Esophagus (tissue), 2 donors: ENCODE data around the gene ETS1. TPM values are rescaled to one million over a fixed set of nuclear protein-coding genes. Genes with fewer than 3 reads are reported as not detected.

ENCODE experiments used
- H3K27ac ChIP-seq, 2 donors: one replicate each; pipeline ENCODE4 v1.5.1; 2013; ENCODE audit warnings: low read depth in 2 of 2, mild to moderate bottlenecking in 2 of 2, inconsistent platforms in 1 of 2, low read length in 1 of 2, moderate library complexity in 1 of 2
- H3K27me3 ChIP-seq, 2 donors: one replicate each; pipeline ENCODE4 v1.6.1; 2013; ENCODE audit warnings: low read length in 2 of 2, control low read depth in 1 of 2, mild to moderate bottlenecking in 1 of 2; ENCODE audit not compliant: insufficient read depth in 2 of 2, control insufficient read depth in 1 of 2
- H3K36me3 ChIP-seq, 2 donors: one replicate each; pipeline ENCODE4 v1.6.1; 2013; ENCODE audit warnings: low read length in 1 of 2; ENCODE audit not compliant: control insufficient read depth in 2 of 2, insufficient read depth in 2 of 2
- H3K4me1 ChIP-seq, 2 donors: one replicate each; pipeline ENCODE4 v1.6.1; 2013; ENCODE audit warnings: low read length in 1 of 2; ENCODE audit not compliant: control insufficient read depth in 2 of 2, insufficient read depth in 2 of 2
- H3K4me3 ChIP-seq, 2 donors: one replicate each; pipeline ENCODE4 v1.5.1; 2013; ENCODE audit warnings: low read length in 2 of 2, mild to moderate bottlenecking in 2 of 2, low read depth in 1 of 2, moderate library complexity in 1 of 2
- H3K9me3 ChIP-seq, 2 donors: one replicate each; pipeline ENCODE4 v1.6.1; 2013; ENCODE audit warnings: mild to moderate bottlenecking in 2 of 2, low read depth in 1 of 2, low read length in 1 of 2, moderate library complexity in 1 of 2; ENCODE audit not compliant: control insufficient read depth in 2 of 2, insufficient read depth in 1 of 2
- WGBS, 2 donors: extraction: QIAGEN DNeasy Blood & Tissue Kit; methylation state at CpG; one replicate each; pipeline ENCODE4 v1.1.7; 2013; 5-methylcytosine and 5-hydroxymethylcytosine counted together
- polyA plus RNA-seq, 2 donors: library from polyadenylated mRNA; stranded (reverse); fragments of 200-250 nt; gene quantifications; one replicate each; pipeline ENCODE4 v1.2.3, GENCODE V29; 2013
- donor health status: healthy with polysubstance abuse.
- donor health status: Bipolar disorder and iron deficiency.

ETS1 gene
- polyA plus RNA-seq, 2 donors, result 3.0 to 3.9 TPM

- peaks cover 0 to 2% of the 10 kb centered on the region in 2 donors for H3K27me3 ChIP-seq
- H3K4me3 ChIP-seq, result no peak overlapping the region
- no peak overlapping the region for H3K27ac ChIP-seq
- WGBS, 2 donors, result 92 to 98% methylated on average over 2 of the region's 2 CpGs
- H3K4me1 ChIP-seq, result no peaks in the 10 kb centered on the region
- no peaks in the 10 kb centered on the region for H3K36me3 ChIP-seq
- H3K9me3 ChIP-seq, result no peaks in the 10 kb centered on the region
Observed at GRCh38 chr11:128597209-128597608, 9.9 kb upstream of the ETS1 start.

- Histone ChIP-seq H3K27ac (no peak overlapping the region), H3K36me3 (no peaks in the 10 kb centered on the region), H3K9me3 (no peaks in the 10 kb centered on the region), H3K4me3 (no peak overlapping the region), H3K4me1 (no peaks in the 10 kb centered on the region), H3K27me3 (peaks cover 0 to 2% of the 10 kb centered on the region in 2 donors)
- 82 to 84% methylated on average over 2 of the region's 2 CpGs for WGBS, 2 donors
Observed at GRCh38 chr11:128596250-128596649, 8.9 kb upstream of the ETS1 start.

GRCh38 chr11:128595775-128596174, 8.4 kb upstream of the ETS1 start:
- Histone ChIP-seq H3K27ac (no peak overlapping the region), H3K4me3 (no peak overlapping the region), H3K9me3 (no peaks in the 10 kb centered on the region), H3K4me1 (no peaks in the 10 kb centered on the region), H3K27me3 (peaks cover 0 to 2% of the 10 kb centered on the region in 2 donors), H3K36me3 (no peaks in the 10 kb centered on the region)
- WGBS, 2 donors, result 79 to 80% methylated on average over 3 of the region's 3 CpGs

GRCh38 chr11:128595221-128595620, 7.9 kb upstream of the ETS1 start:
- Histone ChIP-seq H3K27me3 (peaks cover 0 to 2% of the 10 kb centered on the region in 2 donors), H3K9me3 (no peaks in the 10 kb centered on the region), H3K4me1 (no peaks in the 10 kb centered on the region), H3K36me3 (no peaks in the 10 kb centered on the region), H3K27ac (no peak overlapping the region), H3K4me3 (no peak overlapping the region)
- WGBS, 2 donors, result 24 to 34% methylated on average over 3 of the region's 3 CpGs

- H3K36me3 ChIP-seq, result no peaks in the 10 kb centered on the region
- H3K4me1 ChIP-seq, result no peaks in the 10 kb centered on the region
- WGBS, 2 donors, result 35 to 39% methylated on average over 1 of the region's 1 CpG
Observed at GRCh38 chr11:128594226-128594625, 6.9 kb upstream of the ETS1 start.

GRCh38 chr11:128593281-128593680, 5.9 kb upstream of the ETS1 start:
- Histone ChIP-seq H3K4me3 (no peak overlapping the region), H3K27me3 (peaks cover 0 to 2% of the 10 kb centered on the region in 2 donors), H3K36me3 (no peaks in the 10 kb centered on the region), H3K4me1 (no peaks in the 10 kb centered on the region), H3K9me3 (no peaks in the 10 kb centered on the region), H3K27ac (no peak overlapping the region)
- 63 to 65% methylated on average over 4 of the region's 4 CpGs for WGBS, 2 donors

More at GRCh38 chr11:128594226-128594625, 6.9 kb upstream of the ETS1 start:
- H3K27ac ChIP-seq, result no peak overlapping the region
- H3K4me3 ChIP-seq, result no peak overlapping the region
- H3K9me3 ChIP-seq, result no peaks in the 10 kb centered on the region
- H3K27me3 ChIP-seq, result peaks cover 0 to 2% of the 10 kb centered on the region in 2 donors

- H3K27ac ChIP-seq, result no peak overlapping the region
- H3K27me3 ChIP-seq, result peaks cover 0 to 2% of the 10 kb centered on the region in 2 donors
- H3K4me3 ChIP-seq, result no peak overlapping the region
- H3K36me3 ChIP-seq, result no peaks in the 10 kb centered on the region
- WGBS, 2 donors, result 58 to 59% methylated on average over 7 of the region's 7 CpGs
- H3K4me1 ChIP-seq, result no peaks in the 10 kb centered on the region
- H3K9me3 ChIP-seq, result no peaks in the 10 kb centered on the region
Observed at GRCh38 chr11:128592454-128592853, 5.1 kb upstream of the ETS1 start.

- peaks cover 0 to 2% of the 10 kb centered on the region in 2 donors for H3K27me3 ChIP-seq
- H3K27ac ChIP-seq, result no peak overlapping the region
- H3K36me3 ChIP-seq, result no peaks in the 10 kb centered on the region
- H3K9me3 ChIP-seq, result no peaks in the 10 kb centered on the region
- no peaks in the 10 kb centered on the region for H3K4me1 ChIP-seq
- 66 to 76% methylated on average over 4 of the region's 4 CpGs for WGBS, 2 donors
- H3K4me3 ChIP-seq, result no peak overlapping the region
Observed at GRCh38 chr11:128590587-128590986, 3.2 kb upstream of the ETS1 start.

- Histone ChIP-seq H3K9me3 (no peaks in the 10 kb centered on the region), H3K27me3 (peaks cover 0 to 2% of the 10 kb centered on the region in 2 donors), H3K36me3 (no peaks in the 10 kb centered on the region), H3K27ac (no peak overlapping the region), H3K4me1 (no peaks in the 10 kb centered on the region), H3K4me3 (no peak overlapping the region)
- WGBS, 2 donors, result 95 to 96% methylated on average over 1 of the region's 1 CpG
Observed at GRCh38 chr11:128589998-128590397, 2.6 kb upstream of the ETS1 start.

GRCh38 chr11:128588093-128588492, 735 bp upstream of the ETS1 start:
- WGBS, 2 donors, result 71 to 81% methylated on average over 1 of the region's 1 CpG
- Histone ChIP-seq H3K36me3 (no peaks in the 10 kb centered on the region), H3K4me1 (no peaks in the 10 kb centered on the region), H3K27me3 (no peaks in the 10 kb centered on the region), H3K9me3 (no peaks in the 10 kb centered on the region), H3K4me3 (no peak overlapping the region), H3K27ac (no peak overlapping the region)
